GM18951 (cell line): ENCODE results near the gene PAM16.

Experiments used
- POLR2A ChIP-seq: IDR thresholded peaks from 4 replicates; pipeline ENCODE4 v1.6.1; 2011; ENCODE audit warnings: mild to moderate bottlenecking; ENCODE audit not compliant: insufficient read length, insufficient read depth; ENCODE audit errors: extremely low read depth
- in situ Hi-C: fragments of 300-500 bp; cut with MboI; formaldehyde crosslinking; loops from one replicate; pipeline ENCODE4 v1.12.0; 2022; ENCODE audit warnings: low sequenced_read_pairs, mixed read lengths, inconsistent platforms; ENCODE audit not compliant: unreplicated experiment

PAM16 gene

GRCh38 chr16:4317532-4318450 lies 33.3 kb downstream of the PAM16 start:
- in situ Hi-C loops, result no loop called here
- no peak for TF ChIP-seq POLR2A

- no peak for TF ChIP-seq POLR2A
- in situ Hi-C loops, result no loop called here
Measured at GRCh38 chr16:4316864-4317531, 34.1 kb downstream of the PAM16 start.

- in situ Hi-C loops, result no loop called here
Measured at GRCh38 chr16:4316108-4316863, 34.8 kb downstream of the PAM16 start.

GRCh38 chr16:4315186-4316107 lies 35.7 kb downstream of the PAM16 start, which contains the start of gene GLIS2:
Gene GLIS2, plus strand, starts transcription at chr16:4316067. Its CDS starts 16,214 bp downstream, at chr16:4332281.
- in situ Hi-C loops, result no loop called here
- TF ChIP-seq POLR2A, result peak; percentile 28

More at GRCh38 chr16:4316108-4316863, 34.8 kb downstream of the PAM16 start:
- TF ChIP-seq POLR2A, result no peak

GRCh38 chr16:4314532-4315185 lies 36.5 kb downstream of the PAM16 start:
- in situ Hi-C loops, result no loop called here
- peak; percentile 10 for TF ChIP-seq POLR2A

- no peak for TF ChIP-seq POLR2A
- in situ Hi-C loops, result no loop called here
Measured at GRCh38 chr16:4313563-4314531, 37.3 kb downstream of the PAM16 start.

GRCh38 chr16:4309833-4310266 lies 41.3 kb downstream of the PAM16 start:
- in situ Hi-C loops, result no loop called here
- no peak for TF ChIP-seq POLR2A

- no peak for TF ChIP-seq POLR2A
- in situ Hi-C loops, result no loop called here
Measured at GRCh38 chr16:4309102-4309832, 41.9 kb downstream of the PAM16 start.

- TF ChIP-seq POLR2A, result peak; percentile 78
- in situ Hi-C loops, result no loop called here
Measured at GRCh38 chr16:4307215-4308037, 43.7 kb downstream of the PAM16 start.
